Measurements from ENCODE around the gene RAPGEF3. TPM values are rescaled to one million over a fixed set of nuclear protein-coding genes. Genes with fewer than 3 reads are reported as not detected.

The RAPGEF3 gene
- total and polyA plus RNA-seq, 9 of the 15 experiments (the other 6 are each of a cell fraction or from before 2014, with no cell fraction given): 0.03 to 0.78 (median 0.37) TPM; not detected in 1

GRCh38 chr12:47775100-47775911, 16.6 kb upstream of the RAPGEF3 start (continued):
- TF ChIP-seq SP2 (IDR thresholded peaks at IDR 0.05; ENCODE audit: extremely low read depth, low read depth, low read length, poor library complexity, severe bottlenecking) (no peak), HNRNPL (IDR thresholded peaks at IDR 0.05; ENCODE audit: low read depth, low read length) (no peak), DMBX1 (CRISPR knock-in tag; IDR thresholded peaks at IDR 0.05; ENCODE audit: borderline replicate concordance) (peak; percentile 80), PTRF (tag; IDR thresholded peaks at IDR 0.05) (no peak; the same call in 1 of the 2 replicates), XRCC5 (IDR thresholded peaks at IDR 0.05; ENCODE audit: low read depth, low read length) (no peak), ZNF717 (CRISPR knock-in tag; IDR thresholded peaks at IDR 0.05) (no peak), RFX7 (CRISPR knock-in tag; IDR thresholded peaks at IDR 0.05) (no peak), POLR2AphosphoS2 (IDR thresholded peaks at IDR 0.05; ENCODE audit: low read length) (no peak), ETV1 (tag; conservative IDR thresholded peaks at IDR 0.05; ENCODE audit: low read depth) (0 out of 2 replicates have a peak, but pooled peaks have one; percentile 8), NFE2 (IDR thresholded peaks at IDR 0.05; ENCODE audit: low read depth) (peak; percentile 100), ZNF57 (CRISPR knock-in tag; IDR thresholded peaks at IDR 0.05) (no peak), PHB2 (IDR thresholded peaks at IDR 0.05; ENCODE audit: low read depth) (no peak), RBM22 (IDR thresholded peaks at IDR 0.05; ENCODE audit: low read depth, low read length, poor library complexity, severe bottlenecking) (no peak), CREB3L1 (IDR thresholded peaks at IDR 0.05; ENCODE audit: borderline replicate concordance, low read depth) (no peak), HINFP (tag; conservative IDR thresholded peaks at IDR 0.05; ENCODE audit: low read depth) (peak; percentile 13; the same call in 1 of the 2 replicates), RBM14 (IDR thresholded peaks at IDR 0.05; ENCODE audit: borderline replicate concordance, insufficient read depth, low read depth, low read length) (no peak)
- TF ChIP-seq, protein P1, sequence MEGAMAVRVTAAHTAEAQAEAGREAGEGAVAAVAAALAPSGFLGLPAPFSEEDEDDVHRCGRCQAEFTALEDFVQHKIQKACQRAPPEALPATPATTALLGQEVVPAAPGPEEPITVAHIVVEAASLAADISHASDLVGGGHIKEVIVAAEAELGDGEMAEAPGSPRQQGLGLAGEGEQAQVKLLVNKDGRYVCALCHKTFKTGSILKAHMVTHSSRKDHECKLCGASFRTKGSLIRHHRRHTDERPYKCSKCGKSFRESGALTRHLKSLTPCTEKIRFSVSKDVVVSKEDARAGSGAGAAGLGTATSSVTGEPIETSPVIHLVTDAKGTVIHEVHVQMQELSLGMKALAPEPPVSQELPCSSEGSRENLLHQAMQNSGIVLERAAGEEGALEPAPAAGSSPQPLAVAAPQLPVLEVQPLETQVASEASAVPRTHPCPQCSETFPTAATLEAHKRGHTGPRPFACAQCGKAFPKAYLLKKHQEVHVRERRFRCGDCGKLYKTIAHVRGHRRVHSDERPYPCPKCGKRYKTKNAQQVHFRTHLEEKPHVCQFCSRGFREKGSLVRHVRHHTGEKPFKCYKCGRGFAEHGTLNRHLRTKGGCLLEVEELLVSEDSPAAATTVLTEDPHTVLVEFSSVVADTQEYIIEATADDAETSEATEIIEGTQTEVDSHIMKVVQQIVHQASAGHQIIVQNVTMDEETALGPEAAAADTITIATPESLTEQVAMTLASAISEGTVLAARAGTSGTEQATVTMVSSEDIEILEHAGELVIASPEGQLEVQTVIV (CRISPR knock-in tag; IDR thresholded peaks at IDR 0.05; ENCODE audit: borderline replicate concordance): no peak
- TF ChIP-seq, protein P2, sequence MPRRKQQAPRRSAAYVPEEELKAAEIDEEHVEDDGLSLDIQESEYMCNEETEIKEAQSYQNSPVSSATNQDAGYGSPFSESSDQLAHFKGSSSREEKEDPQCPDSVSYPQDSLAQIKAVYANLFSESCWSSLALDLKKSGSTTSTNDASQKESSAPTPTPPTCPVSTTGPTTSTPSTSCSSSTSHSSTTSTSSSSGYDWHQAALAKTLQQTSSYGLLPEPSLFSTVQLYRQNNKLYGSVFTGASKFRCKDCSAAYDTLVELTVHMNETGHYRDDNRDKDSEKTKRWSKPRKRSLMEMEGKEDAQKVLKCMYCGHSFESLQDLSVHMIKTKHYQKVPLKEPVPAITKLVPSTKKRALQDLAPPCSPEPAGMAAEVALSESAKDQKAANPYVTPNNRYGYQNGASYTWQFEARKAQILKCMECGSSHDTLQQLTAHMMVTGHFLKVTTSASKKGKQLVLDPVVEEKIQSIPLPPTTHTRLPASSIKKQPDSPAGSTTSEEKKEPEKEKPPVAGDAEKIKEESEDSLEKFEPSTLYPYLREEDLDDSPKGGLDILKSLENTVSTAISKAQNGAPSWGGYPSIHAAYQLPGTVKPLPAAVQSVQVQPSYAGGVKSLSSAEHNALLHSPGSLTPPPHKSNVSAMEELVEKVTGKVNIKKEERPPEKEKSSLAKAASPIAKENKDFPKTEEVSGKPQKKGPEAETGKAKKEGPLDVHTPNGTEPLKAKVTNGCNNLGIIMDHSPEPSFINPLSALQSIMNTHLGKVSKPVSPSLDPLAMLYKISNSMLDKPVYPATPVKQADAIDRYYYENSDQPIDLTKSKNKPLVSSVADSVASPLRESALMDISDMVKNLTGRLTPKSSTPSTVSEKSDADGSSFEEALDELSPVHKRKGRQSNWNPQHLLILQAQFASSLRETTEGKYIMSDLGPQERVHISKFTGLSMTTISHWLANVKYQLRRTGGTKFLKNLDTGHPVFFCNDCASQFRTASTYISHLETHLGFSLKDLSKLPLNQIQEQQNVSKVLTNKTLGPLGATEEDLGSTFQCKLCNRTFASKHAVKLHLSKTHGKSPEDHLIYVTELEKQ (CRISPR knock-in tag; IDR thresholded peaks at IDR 0.05): no peak
